ENCODE results near the gene PPP2R5B. TPM values are rescaled to one million over a fixed set of nuclear protein-coding genes. Genes with fewer than 3 reads are reported as not detected.

PPP2R5B gene
- total RNA-seq, 2 experiments from 2014 or later: 8.6 to 16.2 TPM

GRCh38 chr11:64888729-64889511 lies 35.6 kb upstream of the PPP2R5B start:
- Histone ChIP-seq H3K4me1 (ENCODE audit: insufficient read depth, low read length, poor library complexity, severe bottlenecking) (peaks cover 31% of the 10 kb centered on the region), H3K27ac (ENCODE audit: low read depth, low read length, poor library complexity, severe bottlenecking) (no peak overlapping the region), H3K9me2 (ENCODE audit: insufficient read depth, low read length) (no peaks in the 10 kb centered on the region), H2AFZ (ENCODE audit: low read length) (no peak overlapping the region), H3K79me2 (ENCODE audit: insufficient read depth, low read depth, low read length) (no peaks in the 10 kb centered on the region), H3K9me3 (ENCODE audit: low read length) (no peaks in the 10 kb centered on the region), H3K4me2 (ENCODE audit: low read length) (peak overlapping the region; percentile 75), H3K36me3 (ENCODE audit: insufficient read depth, low read length) (no peaks in the 10 kb centered on the region), H3K4me3 (ENCODE audit: low read depth, low read length, poor library complexity, severe bottlenecking) (no peak overlapping the region), H4K20me1 (ENCODE audit: insufficient read depth, low read length) (no peaks in the 10 kb centered on the region)
- ChIA-PET POLR2A (interaction anchor here (1.4 kb wide), 1 partner anchor 12 kb away, joined by 4 read pairs; no protein-coding TSS in a partner anchor), CTCF (ENCODE audit: unreplicated experiment) (interaction anchor here (0.8 to 1.8 kb wide), 5 partner anchors 19 to 41 kb away, joined by 3 to 12 read pairs (median 4); no protein-coding TSS in a partner anchor)
- TF ChIP-seq EZH2phosphoT487 (IDR thresholded peaks at IDR 0.05; ENCODE audit: borderline replicate concordance, low read depth, low read length): no peak
- no peak for TF ChIP-seq CTCF (conservative IDR thresholded peaks at IDR 0.05; ENCODE audit: low read length)
- intact Hi-C loops (cut with micrococcal nuclease; ENCODE audit: unreplicated experiment): no loop called here
- no TSS peak for BruUV-seq (replicated peaks)
- DNase-seq (ENCODE audit: low spot score): no peak

- no peaks in the 10 kb centered on the region for H3K9me2 ChIP-seq (ENCODE audit: insufficient read depth, low read length)
- CTCF ChIA-PET (ENCODE audit: unreplicated experiment): interaction anchor here (0.7 to 2.9 kb wide), 3 partner anchors 21 to 42 kb away, joined by 3 to 9 read pairs (median 4); no protein-coding TSS in a partner anchor
- H3K79me2 ChIP-seq (ENCODE audit: insufficient read depth, low read depth, low read length): no peaks in the 10 kb centered on the region
- H3K4me1 ChIP-seq (ENCODE audit: insufficient read depth, low read length, poor library complexity, severe bottlenecking): peaks cover 28% of the 10 kb centered on the region
- H3K36me3 ChIP-seq (ENCODE audit: insufficient read depth, low read length): no peaks in the 10 kb centered on the region; the same call in 1 of the 2 replicates
- no peak overlapping the region for H3K27ac ChIP-seq (ENCODE audit: low read depth, low read length, poor library complexity, severe bottlenecking)
- no TSS peak for BruUV-seq (replicated peaks)
- H3K9me3 ChIP-seq (ENCODE audit: low read length): no peaks in the 10 kb centered on the region
- no peak overlapping the region for H3K4me2 ChIP-seq (ENCODE audit: low read length)
- DNase-seq (ENCODE audit: low spot score): no peak
- POLR2A ChIA-PET: interaction anchor here (1.2 kb wide), 1 partner anchor 40 kb away, joined by 3 read pairs; no protein-coding TSS in a partner anchor
- H3K4me3 ChIP-seq (ENCODE audit: low read depth, low read length, poor library complexity, severe bottlenecking): no peak overlapping the region
- TF ChIP-seq EZH2phosphoT487 (IDR thresholded peaks at IDR 0.05; ENCODE audit: borderline replicate concordance, low read depth, low read length) (no peak), CTCF (conservative IDR thresholded peaks at IDR 0.05; ENCODE audit: low read length) (no peak)
- no peaks in the 10 kb centered on the region for H4K20me1 ChIP-seq (ENCODE audit: insufficient read depth, low read length)
- intact Hi-C loops (cut with micrococcal nuclease; ENCODE audit: unreplicated experiment): loop anchor here (5.0 kb wide), 1 partner anchor 103 kb away; no protein-coding TSS in a partner anchor
- no peak overlapping the region for H2AFZ ChIP-seq (ENCODE audit: low read length)
Measured at GRCh38 chr11:64890522-64890939, 34.0 kb upstream of the PPP2R5B start.

Measured in OCI-LY7 (cell line).